Measurements from ENCODE around the gene UCMA. TPM values are rescaled to one million over a fixed set of nuclear protein-coding genes. Genes with fewer than 3 reads are reported as not detected.

The UCMA gene
- total RNA-seq, 1 experiment from 2014 or later = not detected

DNA sequence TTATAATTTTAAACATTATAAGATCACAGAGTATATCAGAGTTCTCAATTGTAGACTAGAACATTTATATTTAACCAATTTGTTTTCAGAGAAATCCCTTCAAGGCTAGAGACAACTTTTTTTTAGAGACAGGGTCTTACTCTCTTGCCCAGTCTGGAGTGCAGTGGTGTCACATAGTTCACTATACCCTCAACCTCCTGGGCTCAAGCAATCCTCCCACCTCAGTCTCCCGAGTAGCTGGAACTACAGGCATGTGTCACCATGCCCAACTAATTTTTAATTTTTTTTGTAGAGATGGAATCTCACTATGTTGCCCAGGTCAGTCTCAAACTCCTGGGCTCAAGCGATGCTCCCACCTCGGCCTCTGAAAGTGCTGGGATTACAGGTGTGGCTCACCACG, 15.3 kb downstream of the UCMA start:
- Histone ChIP-seq H3K4me2 (ENCODE audit: low read length) (no peak overlapping the region), H3K79me2 (ENCODE audit: low read length) (no peaks in the 10 kb centered on the region), H3K4me1 (ENCODE audit: insufficient read depth, low read length) (peaks cover 3% of the 10 kb centered on the region; the same call in 1 of the 2 replicates), H2AFZ (ENCODE audit: low read length) (no peak overlapping the region), H3K27me3 (ENCODE audit: low read length) (no peaks in the 10 kb centered on the region), H3K4me3 (ENCODE audit: low read length) (no peak overlapping the region), H3F3A (ENCODE audit: low read length, unreplicated experiment) (no peaks in the 10 kb centered on the region), H4K20me1 (ENCODE audit: low read length) (no peaks in the 10 kb centered on the region), H3K9ac (ENCODE audit: low read length) (no peak overlapping the region), H3K27ac (ENCODE audit: low read length) (no peak overlapping the region), H3K36me3 (ENCODE audit: low read depth, low read length) (no peaks in the 10 kb centered on the region), H3K9me2 (replicated peaks; ENCODE audit: low read length) (no peaks in the 10 kb centered on the region), H3K9me3 (ENCODE audit: low read length) (no peaks in the 10 kb centered on the region)
- DNase-seq (no peak), ATAC-seq (no peak)
- intact Hi-C loops (cut with micrococcal nuclease) = no loop called here
- BruUV-seq (replicated peaks) = no TSS peak
- TF ChIP-seq, protein P1, sequence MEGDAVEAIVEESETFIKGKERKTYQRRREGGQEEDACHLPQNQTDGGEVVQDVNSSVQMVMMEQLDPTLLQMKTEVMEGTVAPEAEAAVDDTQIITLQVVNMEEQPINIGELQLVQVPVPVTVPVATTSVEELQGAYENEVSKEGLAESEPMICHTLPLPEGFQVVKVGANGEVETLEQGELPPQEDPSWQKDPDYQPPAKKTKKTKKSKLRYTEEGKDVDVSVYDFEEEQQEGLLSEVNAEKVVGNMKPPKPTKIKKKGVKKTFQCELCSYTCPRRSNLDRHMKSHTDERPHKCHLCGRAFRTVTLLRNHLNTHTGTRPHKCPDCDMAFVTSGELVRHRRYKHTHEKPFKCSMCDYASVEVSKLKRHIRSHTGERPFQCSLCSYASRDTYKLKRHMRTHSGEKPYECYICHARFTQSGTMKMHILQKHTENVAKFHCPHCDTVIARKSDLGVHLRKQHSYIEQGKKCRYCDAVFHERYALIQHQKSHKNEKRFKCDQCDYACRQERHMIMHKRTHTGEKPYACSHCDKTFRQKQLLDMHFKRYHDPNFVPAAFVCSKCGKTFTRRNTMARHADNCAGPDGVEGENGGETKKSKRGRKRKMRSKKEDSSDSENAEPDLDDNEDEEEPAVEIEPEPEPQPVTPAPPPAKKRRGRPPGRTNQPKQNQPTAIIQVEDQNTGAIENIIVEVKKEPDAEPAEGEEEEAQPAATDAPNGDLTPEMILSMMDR (conservative IDR thresholded peaks at IDR 0.05; ENCODE audit: low read depth, low read length) = no peak
- POLR2A ChIA-PET (ENCODE audit: unreplicated experiment) = no interaction called here
- CTCF ChIA-PET = no interaction called here

GRCh38 chr10:13213163-13213562, 21.0 kb downstream of the UCMA start:
- no peak overlapping the region for H3K27ac ChIP-seq (ENCODE audit: low read length)
- no peak overlapping the region for H2AFZ ChIP-seq (ENCODE audit: low read length)
- no TSS peak for BruUV-seq (replicated peaks)
- no peak for TF ChIP-seq EZH2phosphoT487 (IDR thresholded peaks at IDR 0.05; ENCODE audit: borderline replicate concordance, low read length)
- TF ChIP-seq, protein P1 (conservative IDR thresholded peaks at IDR 0.05; ENCODE audit: low read depth, low read length) = no peak
- no peak for TF ChIP-seq EZH2 (IDR thresholded peaks at IDR 0.05; ENCODE audit: low read length, unreplicated experiment)
- H3K36me3 ChIP-seq (ENCODE audit: low read depth, low read length) = no peaks in the 10 kb centered on the region
- H3K4me3 ChIP-seq (ENCODE audit: low read length) = no peak overlapping the region
- ChIA-PET POLR2A (ENCODE audit: unreplicated experiment) (no interaction called here), CTCF (no interaction called here)
- H3K4me2 ChIP-seq (ENCODE audit: low read length) = no peak overlapping the region
- DNase-seq (no peak), ATAC-seq (no peak)
- H3K9me3 ChIP-seq (ENCODE audit: low read length) = no peaks in the 10 kb centered on the region
- intact Hi-C loops (cut with micrococcal nuclease) = no loop called here
- no peaks in the 10 kb centered on the region for H3K27me3 ChIP-seq (ENCODE audit: low read length)
- no peaks in the 10 kb centered on the region for H3K9me2 ChIP-seq (replicated peaks; ENCODE audit: low read length)
- no peaks in the 10 kb centered on the region for H3K4me1 ChIP-seq (ENCODE audit: insufficient read depth, low read length)
- H3F3A ChIP-seq (ENCODE audit: low read length, unreplicated experiment) = no peaks in the 10 kb centered on the region
- no peaks in the 10 kb centered on the region for H3K79me2 ChIP-seq (ENCODE audit: low read length)
- H3K9ac ChIP-seq (ENCODE audit: low read length) = no peak overlapping the region
- H4K20me1 ChIP-seq (ENCODE audit: low read length) = no peaks in the 10 kb centered on the region

DNA sequence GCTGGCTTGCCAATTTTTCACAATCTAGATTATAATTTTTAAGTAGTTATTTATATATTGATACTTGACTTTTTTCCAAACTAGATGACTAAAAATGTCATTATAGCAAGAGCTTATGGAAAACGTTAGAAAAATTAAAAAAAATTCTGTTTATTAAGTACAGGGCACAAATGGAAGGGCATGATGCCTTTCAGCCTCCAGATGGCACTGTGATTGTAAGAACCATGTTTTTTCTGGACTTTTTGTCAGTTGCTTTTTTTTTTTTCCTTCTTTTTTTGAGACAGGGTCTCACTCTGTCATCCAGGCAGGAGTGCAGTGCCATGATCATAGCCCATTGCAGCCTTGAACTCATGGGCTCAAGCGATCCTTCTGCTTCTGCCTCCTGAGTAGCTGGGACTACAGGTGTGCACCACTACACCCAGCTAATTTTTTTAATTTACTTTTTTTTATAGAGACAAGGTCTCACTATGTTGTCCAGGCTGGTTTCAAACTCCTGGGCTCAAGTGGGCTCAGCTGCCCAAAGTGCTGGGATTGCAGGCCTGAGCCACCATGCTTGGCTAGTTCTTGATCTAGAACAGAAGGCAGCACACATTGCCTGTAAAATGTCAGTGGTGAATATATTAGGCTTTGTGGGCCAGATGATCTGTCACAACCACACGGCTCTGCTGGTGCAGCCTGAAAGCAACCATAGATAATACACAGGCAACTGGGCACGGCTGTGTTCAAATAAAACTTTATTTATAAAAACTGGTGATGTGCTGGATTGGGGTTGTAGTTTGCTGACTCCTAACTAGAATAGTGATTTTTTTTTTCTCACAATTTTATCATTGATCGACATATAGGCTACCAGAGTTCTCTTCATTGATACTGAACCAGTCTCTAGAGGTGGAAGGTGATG, 27.4 kb downstream of the UCMA start:
- DNase-seq (peak; percentile 9), ATAC-seq (no peak)
- Histone ChIP-seq H3K79me2 (ENCODE audit: low read length) (no peaks in the 10 kb centered on the region), H3K36me3 (ENCODE audit: low read depth, low read length) (no peaks in the 10 kb centered on the region), H3K4me3 (ENCODE audit: low read length) (no peak overlapping the region), H3K9me3 (ENCODE audit: low read length) (no peaks in the 10 kb centered on the region), H3K27ac (ENCODE audit: low read length) (no peak overlapping the region), H3F3A (ENCODE audit: low read length, unreplicated experiment) (no peaks in the 10 kb centered on the region), H3K9ac (ENCODE audit: low read length) (no peak overlapping the region), H4K20me1 (ENCODE audit: low read length) (no peaks in the 10 kb centered on the region), H3K4me2 (ENCODE audit: low read length) (no peak overlapping the region), H3K27me3 (ENCODE audit: low read length) (no peaks in the 10 kb centered on the region), H3K4me1 (ENCODE audit: insufficient read depth, low read length) (no peaks in the 10 kb centered on the region), H2AFZ (ENCODE audit: low read length) (no peak overlapping the region), H3K9me2 (replicated peaks; ENCODE audit: low read length) (no peaks in the 10 kb centered on the region)
- CTCF ChIA-PET = interaction anchor here (0.7 kb wide), 4 partner anchors 8 to 71 kb away, joined by 3 to 4 read pairs (median 3); no protein-coding TSS in a partner anchor
- intact Hi-C loops (cut with micrococcal nuclease) = loop anchor here (1.0 to 2.0 kb wide), 2 partner anchors 71 to 96 kb away; no protein-coding TSS in a partner anchor
- POLR2A ChIA-PET (ENCODE audit: unreplicated experiment) = interaction anchor here (0.7 kb wide), 1 partner anchor 58 kb away, joined by 4 read pairs; no protein-coding TSS in a partner anchor
- no TSS peak for BruUV-seq (replicated peaks)
- TF ChIP-seq, protein P1 (conservative IDR thresholded peaks at IDR 0.05; ENCODE audit: low read depth, low read length) = peak; percentile 50
- no peak for TF ChIP-seq EZH2 (IDR thresholded peaks at IDR 0.05; ENCODE audit: low read length, unreplicated experiment)

Measured in PC-3 (cell line).